NCI-H2107 treated with DMSO at 0.1 percent for 48 hours (cell line): ENCODE data around the gene DMC1.
A peak's percentile ranks its signal among the peaks of the same experiment; 100 is the strongest.

Experiments used
- DNase-seq: peaks from one replicate; lab custom pipeline; 2025; ENCODE audit not compliant: unreplicated experiment; lab: John Stamatoyannopoulos, UW

The DMC1 gene

GRCh38 chr22:38567531-38568285 lies 2.3 kb downstream of the DMC1 start:
- no peak for DNase-seq

GRCh38 chr22:38566726-38567504 lies 3.1 kb downstream of the DMC1 start:
- DNase-seq, result no peak

- DNase-seq, result no peak
These were observed 4.5 kb downstream of the DMC1 start for GRCh38 chr22:38565441-38565840.

- DNase-seq, result no peak
These were observed 5.3 kb downstream of the DMC1 start for GRCh38 chr22:38564669-38565068.

- DNase-seq, result no peak
These were observed 15.7 kb downstream of the DMC1 start for GRCh38 chr22:38554281-38554680.

- DNase-seq, result no peak
These were observed 20.7 kb downstream of the DMC1 start for GRCh38 chr22:38549101-38549894.

GRCh38 chr22:38540701-38541100 lies 29.3 kb downstream of the DMC1 start:
- no peak for DNase-seq

- DNase-seq, result no peak
These were observed 38.6 kb downstream of the DMC1 start for GRCh38 chr22:38531251-38531938.

DNA sequence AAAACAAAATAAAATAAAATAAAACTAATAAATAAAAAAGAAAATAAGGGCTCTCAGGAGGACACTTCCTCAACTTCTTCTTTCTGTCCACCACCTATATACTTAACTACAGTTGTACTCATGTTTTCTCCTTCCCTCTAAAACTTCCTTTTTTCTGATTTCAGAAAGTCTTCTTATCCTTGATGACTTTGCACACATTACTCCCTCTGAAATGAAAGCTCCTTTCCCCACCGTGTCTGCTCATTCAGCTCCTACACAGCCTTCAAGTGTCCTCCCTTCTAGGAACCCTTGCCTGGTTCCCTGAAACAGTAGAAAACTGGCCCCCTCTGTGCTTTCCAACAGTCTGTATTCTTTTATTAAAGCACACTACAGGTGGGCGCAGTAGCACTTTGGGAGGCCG lies 45.6 kb downstream of the DMC1 start:
- no peak for DNase-seq

DNA sequence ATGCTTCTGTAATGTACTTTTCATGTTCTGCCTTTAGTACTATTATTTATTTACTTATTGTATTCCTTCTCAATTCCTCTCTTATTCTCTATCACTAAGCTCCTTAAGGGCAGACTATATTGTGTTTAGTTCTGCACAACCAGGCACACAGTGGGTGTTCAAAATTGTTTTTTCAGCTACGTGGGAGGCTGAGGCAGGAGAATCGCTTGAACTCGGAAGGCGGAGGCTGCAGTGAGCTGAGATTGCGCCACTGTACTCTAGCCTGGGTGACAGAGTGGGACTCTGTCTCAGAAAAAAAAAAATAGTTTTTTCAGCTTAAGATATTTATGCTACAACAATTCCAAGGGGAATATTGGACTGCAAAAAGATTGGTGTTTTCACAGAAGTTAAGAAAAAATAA lies 46.5 kb downstream of the DMC1 start:
- DNase-seq, result no peak

DNA sequence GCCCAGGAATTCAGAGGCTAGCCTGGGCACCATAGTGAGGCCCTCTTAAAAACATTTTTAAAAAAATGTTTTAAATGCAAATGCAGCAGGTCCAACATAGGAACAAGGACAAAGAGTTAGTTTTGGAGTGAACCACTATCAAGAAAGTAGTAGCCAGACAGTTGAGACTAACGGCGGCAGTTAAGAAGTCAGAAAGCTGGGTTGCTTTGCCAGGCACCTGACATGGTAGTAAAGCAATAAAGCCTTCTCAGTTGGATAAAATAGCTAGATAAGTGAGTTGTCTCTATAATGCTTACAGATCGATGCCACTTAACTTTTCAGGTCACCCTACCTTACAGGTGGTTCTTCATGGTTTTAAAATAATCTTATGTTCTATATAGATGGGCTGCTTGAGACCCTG lies 47.0 kb downstream of the DMC1 start:
- DNase-seq, result no peak

DNA sequence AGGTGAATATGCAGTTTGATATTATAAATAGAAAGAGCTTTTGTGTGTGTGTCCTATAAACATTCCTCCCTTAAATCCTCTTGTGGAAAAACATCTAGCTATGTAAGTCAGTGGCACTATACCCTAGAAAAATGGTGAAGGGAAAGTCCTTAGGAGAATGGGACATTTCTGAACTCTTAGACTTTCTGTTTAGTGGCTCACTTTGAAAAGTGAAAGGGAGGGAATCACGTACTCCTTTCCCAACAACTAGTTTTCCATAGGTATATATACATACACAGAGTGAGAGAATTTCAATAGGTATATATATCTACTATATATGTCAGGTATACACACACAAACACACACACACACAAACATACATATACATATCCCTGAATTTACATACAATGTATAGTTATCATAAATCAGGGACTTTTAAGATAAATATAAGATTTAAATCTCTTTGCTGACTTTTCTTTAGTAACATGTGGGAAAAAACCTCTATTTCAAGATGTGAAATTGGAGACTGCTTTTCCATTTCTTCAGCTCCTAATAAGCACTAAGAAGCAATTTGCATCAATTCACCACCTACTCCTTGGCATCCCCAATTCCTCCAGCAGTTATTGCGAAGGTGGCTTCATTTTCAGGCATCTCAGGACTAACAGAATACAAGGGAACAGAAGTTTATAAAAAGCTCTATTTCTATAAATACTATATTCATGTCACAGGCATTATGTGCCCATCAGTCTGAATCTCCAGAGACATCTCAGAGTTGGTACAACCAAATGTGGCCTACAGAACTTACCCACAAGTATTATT lies 50.3 kb downstream of the DMC1 start:
- DNase-seq, result no peak

GRCh38 chr22:38518620-38519019 lies 51.4 kb downstream of the DMC1 start:
- no peak for DNase-seq

DNA sequence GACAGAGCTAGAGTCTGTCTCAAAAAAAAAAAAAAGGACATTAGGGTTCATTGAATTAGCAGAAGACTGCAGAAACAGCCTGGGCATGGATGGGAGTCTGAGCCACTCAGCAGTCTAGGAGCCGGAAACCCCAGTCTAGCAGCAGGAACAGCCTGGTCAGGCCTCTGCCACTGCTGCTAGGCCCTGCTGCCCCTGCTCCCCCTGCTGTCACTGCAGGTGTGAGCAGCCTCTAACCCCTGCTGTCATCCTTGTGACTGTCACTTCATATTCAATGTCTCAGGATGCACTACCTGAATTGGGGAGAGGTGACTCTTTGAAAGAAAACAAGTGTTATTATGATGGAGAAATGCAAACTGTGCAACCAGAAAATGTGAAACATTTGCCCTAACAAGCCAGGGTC lies 56.9 kb downstream of the DMC1 start:
- peak; percentile 5 for DNase-seq

- no peak for DNase-seq
These were observed 59.5 kb downstream of the DMC1 start for GRCh38 chr22:38510416-38510970.

- peak; percentile 80 for DNase-seq
These were observed 63.6 kb downstream of the DMC1 start, which contains the start of gene DDX17 for GRCh38 chr22:38506118-38506962. DDX17 (minus strand) TSS chr22:38506311.

GRCh38 chr22:38505541-38506117 lies 64.4 kb downstream of the DMC1 start:
- no peak for DNase-seq

DNA sequence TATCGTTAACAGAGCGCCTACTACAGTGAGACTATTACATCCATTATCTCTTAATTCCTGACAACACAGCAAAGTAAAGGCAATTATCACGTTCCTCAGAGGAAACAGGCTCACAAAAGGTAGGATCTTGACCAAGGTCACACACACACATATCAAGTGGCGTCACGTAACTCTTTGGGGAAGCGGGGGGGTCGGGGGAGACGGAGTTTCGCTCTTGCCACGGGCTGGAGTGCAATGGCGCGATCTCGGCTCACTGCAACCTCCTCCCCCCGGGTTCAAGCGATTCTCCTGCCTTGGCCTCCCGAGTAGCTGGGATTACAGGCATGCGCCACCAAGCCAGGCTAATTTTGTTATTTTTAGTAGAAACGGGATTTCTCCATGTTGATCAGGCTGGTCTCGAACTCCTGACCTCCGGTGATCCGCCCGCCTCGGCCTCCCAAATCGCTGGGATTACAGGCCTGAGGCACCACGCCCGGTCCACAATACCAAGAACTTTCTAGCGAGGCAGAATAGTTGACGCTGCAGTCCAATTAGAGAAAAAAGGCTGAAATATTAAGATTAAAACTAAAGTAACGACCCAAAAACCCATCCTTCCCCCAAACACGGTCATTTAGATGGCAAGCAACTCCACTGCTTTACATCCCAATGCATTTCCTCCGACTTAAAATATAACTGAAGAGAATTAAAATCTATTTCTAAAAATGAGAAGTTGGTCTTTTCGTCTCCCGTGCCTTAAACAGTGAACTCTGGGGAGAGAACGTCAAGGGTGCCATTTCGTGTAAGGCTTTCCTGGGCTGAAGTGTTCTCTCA lies 65.0 kb downstream of the DMC1 start:
- DNase-seq, result no peak
